IMR-90 (cell line): ENCODE data around the gene RNF181. TPM values are rescaled to one million over a fixed set of nuclear protein-coding genes. Genes with fewer than 3 reads are reported as not detected.

Experiments used
- ATAC-seq: fragments of 200-7000 bp; cut with Tn5 transposase; 2 replicates; pipeline ENCODE4 v1.9.1; 2020; ENCODE audit warnings: low read depth, mild to moderate bottlenecking, moderate library complexity
- BruUV-seq: library from RNA; stranded (reverse); fragments of 400-500 nt; replicated peaks from 2 replicates; lab custom pipeline; 2021; lab: Mats Ljungman, UMichigan
- CTCF ChIA-PET: fragments of 300-600 bp; formaldehyde crosslinking; extraction: SDS; loops from one replicate; lab custom pipeline; 2021; ENCODE audit warnings: antibody characterized with exemption; lab: Yijun Ruan, JAX
- POLR2A ChIA-PET: fragments of 300-600 bp; sonication (Branson Sonifier 250); formaldehyde crosslinking; loops from one replicate; lab custom pipeline; 2022; ENCODE audit warnings: antibody characterized with exemption; ENCODE audit not compliant: unreplicated experiment; lab: Charles Lee
- DNase-seq: peaks from one replicate; pipeline ENCODE4 v3.0.0; 2013
- H2AFZ ChIP-seq: replicated peaks from 2 replicates; pipeline ENCODE3; 2013; ENCODE audit warnings: low read length, mild to moderate bottlenecking; ENCODE audit not compliant: poor library complexity
- H2AK5ac ChIP-seq: 2 replicates; pipeline ENCODE4 v1.6.1; 2013; ENCODE audit warnings: low read depth, low read length, inconsistent platforms
- H2AK9ac ChIP-seq: replicated peaks from 2 replicates; pipeline ENCODE3; 2013; ENCODE audit warnings: mild to moderate bottlenecking, low read depth, low read length, moderate library complexity; ENCODE audit not compliant: poor library complexity
- H2BK120ac ChIP-seq: 2 replicates; pipeline ENCODE4 v1.6.1; 2013; ENCODE audit warnings: low read depth, low read length, inconsistent platforms
- H2BK15ac ChIP-seq: 3 replicates; pipeline ENCODE4 v1.6.1; 2013; ENCODE audit warnings: low read depth, low read length, inconsistent platforms
- H2BK20ac ChIP-seq: 2 replicates; pipeline ENCODE4 v1.6.1; 2013; ENCODE audit warnings: low read depth, mild to moderate bottlenecking, inconsistent platforms, low read length, moderate library complexity
- H2BK5ac ChIP-seq: 2 replicates; pipeline ENCODE4 v1.6.1; 2013; ENCODE audit warnings: mild to moderate bottlenecking, low read depth, low read length, inconsistent platforms; ENCODE audit not compliant: poor library complexity, severe bottlenecking
- H3K14ac ChIP-seq: replicated peaks from 2 replicates; pipeline ENCODE4 v1.6.1; 2013; ENCODE audit warnings: low read depth, low read length, inconsistent platforms
- H3K18ac ChIP-seq: 2 replicates; pipeline ENCODE4 v1.6.1; 2013; ENCODE audit warnings: low read depth, low read length, control low read depth
- H3K23ac ChIP-seq: 2 replicates; pipeline ENCODE4 v1.6.1; 2013; ENCODE audit warnings: low read depth, low read length, inconsistent platforms
- H3K27ac ChIP-seq: 2 replicates; pipeline ENCODE4 v1.5.1; 2013; ENCODE audit warnings: mild to moderate bottlenecking, control low read depth, low read length; ENCODE audit not compliant: insufficient read depth
- H3K27me3 ChIP-seq: 2 replicates; pipeline ENCODE4 v1.6.1; 2013; ENCODE audit warnings: low read length; ENCODE audit not compliant: control insufficient read depth, insufficient read depth
- H3K36me3 ChIP-seq: 2 replicates; pipeline ENCODE4 v1.6.1; 2013; ENCODE audit warnings: low read length, mixed read lengths; ENCODE audit not compliant: control insufficient read depth, insufficient read depth
- H3K4ac ChIP-seq: 2 replicates; pipeline ENCODE4 v1.6.1; 2013; ENCODE audit warnings: low read depth, low read length, inconsistent platforms
- H3K4me1 ChIP-seq: 2 replicates; pipeline ENCODE4 v1.6.1; 2013; ENCODE audit warnings: low read length, mixed read lengths; ENCODE audit not compliant: control insufficient read depth, insufficient read depth
- H3K4me2 ChIP-seq: 2 replicates; pipeline ENCODE4 v1.6.1; 2013; ENCODE audit warnings: low read depth, mild to moderate bottlenecking, control low read depth, low read length, moderate library complexity
- H3K4me3 ChIP-seq: 2 replicates; pipeline ENCODE4 v1.5.1; 2013; ENCODE audit warnings: low read depth, mild to moderate bottlenecking, control low read depth, low read length, moderate library complexity; ENCODE audit not compliant: insufficient read depth
- H3K56ac ChIP-seq: 2 replicates; pipeline ENCODE4 v1.6.1; 2013; ENCODE audit warnings: low read length, inconsistent platforms; ENCODE audit not compliant: insufficient read depth; ENCODE audit errors: extremely low read depth
- H3K79me1 ChIP-seq, 2 experiments: 2 replicates each; pipeline ENCODE4 v1.6.1; 2013; ENCODE audit warnings: low read length in 2 of 2, inconsistent platforms in 1 of 2, low read depth in 1 of 2
- H3K9ac ChIP-seq: 2 replicates; pipeline ENCODE4 v1.6.1; 2013; ENCODE audit warnings: low read depth, low read length, control low read depth
- H3K9me1 ChIP-seq: 2 replicates; pipeline ENCODE4 v1.6.1; 2013; ENCODE audit warnings: low read length, inconsistent platforms; ENCODE audit not compliant: insufficient read depth
- H3K9me3 ChIP-seq: 2 replicates; pipeline ENCODE4 v1.6.1; 2013; ENCODE audit warnings: low read length; ENCODE audit not compliant: control insufficient read depth, insufficient read depth
- H4K20me1 ChIP-seq: 2 replicates; pipeline ENCODE4 v1.6.1; 2013; ENCODE audit warnings: low read length, inconsistent platforms; ENCODE audit not compliant: insufficient read depth
- H4K5ac ChIP-seq: 2 replicates; pipeline ENCODE4 v1.6.1; 2013; ENCODE audit warnings: mild to moderate bottlenecking, low read depth, low read length, control low read depth
- H4K8ac ChIP-seq, 2 experiments: 2 replicates each; pipeline ENCODE4 v1.6.1; 2013; ENCODE audit warnings: low read depth in 2 of 2, low read length in 2 of 2, control low read depth in 1 of 2, inconsistent platforms in 1 of 2
- H4K91ac ChIP-seq: 2 replicates; pipeline ENCODE4 v1.6.1; 2013; ENCODE audit warnings: low read depth, low read length, inconsistent platforms; ENCODE audit not compliant: insufficient read depth
- FOS ChIP-seq: fragments of 150-350 bp; IDR thresholded peaks from 2 replicates; pipeline ENCODE4 v1.6.1; 2016; ENCODE audit warnings: low read depth, low read length
- MAFK ChIP-seq: IDR thresholded peaks from 2 replicates; pipeline ENCODE4 v1.6.1; 2012; ENCODE audit warnings: low read depth, low read length, improper control_type of control experiment
- MAZ ChIP-seq: IDR thresholded peaks from 2 replicates; pipeline ENCODE4 v1.6.1; 2012; ENCODE audit warnings: low read depth, mild to moderate bottlenecking, low read length, improper control_type of control experiment, moderate library complexity, borderline replicate concordance
- POLR2A ChIP-seq: IDR thresholded peaks from 2 replicates; pipeline ENCODE4 v1.6.1; 2012; ENCODE audit warnings: mild to moderate bottlenecking, low read depth, low read length
- RAD21 ChIP-seq: IDR thresholded peaks from 2 replicates; pipeline ENCODE4 v1.6.1; 2012; ENCODE audit warnings: low read length, improper control_type of control experiment
- SMC3 ChIP-seq: fragments of 150-350 bp; IDR thresholded peaks from 2 replicates; pipeline ENCODE4 v1.6.1; 2016; ENCODE audit warnings: low read depth, mild to moderate bottlenecking, antibody characterized with exemption, low read length, moderate library complexity
- WGBS, 2 experiments: methylation state at CpG; one replicate each; pipeline versions ENCODE4 v1.1.5 to v1.1.7; 2013; ENCODE audit warnings: missing lambda C conversion rate in 2 of 2; ENCODE audit not compliant: insufficient read length in 1 of 2; ENCODE audit errors: extremely low coverage in 2 of 2; 5-methylcytosine and 5-hydroxymethylcytosine counted together
- dilution Hi-C: fragments of 300-500 bp; cut with HindIII; formaldehyde crosslinking; loops from one replicate; pipeline ENCODE4 v1.14.3; 2018; ENCODE audit warnings: low sequenced_read_pairs; ENCODE audit not compliant: unreplicated experiment
- in situ Hi-C: fragments of 300-500 bp; cut with MboI; formaldehyde crosslinking; loops from 3 replicates; pipeline ENCODE4 v1.14.3; 2019; ENCODE audit warnings: low sequenced_read_pairs, inconsistent platforms, mixed read lengths
- intact Hi-C: fragments of 100-400 bp; cut with micrococcal nuclease; formaldehyde crosslinking; loops from 2 replicates; pipeline ENCODE4 v1.10.0; 2022
- polyA plus RNA-seq, 3 experiments: library from polyadenylated mRNA; depleted of rRNA; stranded (reverse); fragments of >200 nt; gene quantifications; 2 replicates each; pipeline ENCODE4 v1.2.3, GENCODE V29; 2012; ENCODE audit warnings: low replicate concordance in 1 of 3
- total RNA-seq: library from RNA; depleted of rRNA; stranded (reverse); fragments of >200 nt; gene quantifications from 2 replicates; pipeline ENCODE4 v1.2.3, GENCODE V29; 2012
- TF ChIP-seq, protein P1 (sequence below): conservative IDR thresholded peaks from 2 replicates; pipeline ENCODE4 v1.5.1; 2012; ENCODE audit warnings: mild to moderate bottlenecking, low read depth, low read length, improper control_type of control experiment

Gene RNF181
- total and polyA plus RNA-seq, 2 of the 4 experiments (the other 2 are of a cell fraction) = 438 to 498 TPM

DNA sequence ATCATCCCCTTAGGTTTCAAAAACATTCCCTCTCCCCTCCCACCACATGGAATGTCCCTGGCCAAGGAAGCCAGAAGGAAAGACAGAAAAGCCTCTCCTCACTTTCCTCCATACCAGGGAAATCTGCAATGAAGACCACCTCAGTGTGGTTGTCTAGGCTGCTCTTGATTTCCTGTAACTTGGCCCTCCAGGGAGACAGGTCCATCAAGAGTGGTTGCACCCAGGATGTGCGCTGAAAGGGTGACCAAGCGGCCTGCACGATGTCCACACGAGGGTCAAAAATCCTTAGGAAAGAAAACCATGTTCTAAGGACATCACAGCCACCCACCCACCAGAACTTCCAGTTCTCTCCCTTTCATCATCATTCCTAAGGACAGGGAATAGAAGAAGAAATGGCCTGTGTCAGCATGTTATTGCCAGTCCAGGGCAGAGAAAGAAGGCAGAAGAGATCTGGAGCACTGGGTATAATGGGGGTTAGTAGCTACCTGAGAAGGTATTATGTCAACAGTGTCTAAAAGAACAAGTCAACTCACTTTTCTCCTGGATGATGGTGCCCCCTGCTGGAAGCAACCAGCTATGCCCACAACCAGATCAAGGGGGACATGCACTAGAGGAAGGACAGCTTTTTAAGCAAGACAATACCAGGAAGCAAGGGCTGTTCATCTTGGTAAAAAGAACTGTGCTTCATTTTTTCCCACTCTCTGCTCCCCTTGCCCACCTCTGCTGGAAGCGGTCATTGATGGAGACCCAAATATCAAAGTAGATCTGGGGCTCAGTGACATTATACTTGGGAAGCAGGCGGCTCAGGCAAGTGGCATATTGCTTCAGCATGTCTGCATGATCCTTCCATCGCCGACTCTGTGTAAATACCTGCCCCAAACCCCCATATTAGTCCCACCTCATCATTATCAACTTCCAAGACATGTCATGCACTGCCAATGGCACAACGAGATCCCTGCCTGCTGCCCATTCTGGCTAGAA lies 43.6 kb upstream of the RNF181 start:
- peak overlapping the region in 1 of 2 experiments; percentile 53; a peak in 1 of 4 replicates for H4K8ac ChIP-seq
- no peak overlapping the region for H3K56ac ChIP-seq
- H2AFZ ChIP-seq = no peak overlapping the region
- peak overlapping the region; percentile 47 for H2AK9ac ChIP-seq
- H4K20me1 ChIP-seq = no peaks in the 10 kb centered on the region
- no peaks in the 10 kb centered on the region for H3K27me3 ChIP-seq
- H2BK15ac ChIP-seq = no peak overlapping the region
- peaks cover 42% of the 10 kb centered on the region for H3K36me3 ChIP-seq
- ChIA-PET POLR2A (interaction anchor here (0.8 to 5.1 kb wide), 3 partner anchors 12 to 224 kb away, joined by 3 to 42 read pairs (median 4); partner anchors contain the start of genes MAT2A and TGOLN2), CTCF (interaction anchor here (0.6 to 6.8 kb wide), 6 partner anchors 48 to 135 kb away, joined by 3 to 46 read pairs (median 3); partner anchors contain the start of gene SH2D6)
- peak overlapping the region; percentile 3; the same call in 1 of the 2 replicates for H3K18ac ChIP-seq
- H3K4ac ChIP-seq = peak overlapping the region; percentile 63
- TF ChIP-seq SMC3 (peak; percentile 95), FOS (no peak), RAD21 (peak; percentile 95), MAFK (peak; percentile 29; the same call in 1 of the 2 replicates), POLR2A (0 out of 2 replicates have a peak, but pooled peaks have one; percentile 23), MAZ (no peak)
- TF ChIP-seq, protein P1, sequence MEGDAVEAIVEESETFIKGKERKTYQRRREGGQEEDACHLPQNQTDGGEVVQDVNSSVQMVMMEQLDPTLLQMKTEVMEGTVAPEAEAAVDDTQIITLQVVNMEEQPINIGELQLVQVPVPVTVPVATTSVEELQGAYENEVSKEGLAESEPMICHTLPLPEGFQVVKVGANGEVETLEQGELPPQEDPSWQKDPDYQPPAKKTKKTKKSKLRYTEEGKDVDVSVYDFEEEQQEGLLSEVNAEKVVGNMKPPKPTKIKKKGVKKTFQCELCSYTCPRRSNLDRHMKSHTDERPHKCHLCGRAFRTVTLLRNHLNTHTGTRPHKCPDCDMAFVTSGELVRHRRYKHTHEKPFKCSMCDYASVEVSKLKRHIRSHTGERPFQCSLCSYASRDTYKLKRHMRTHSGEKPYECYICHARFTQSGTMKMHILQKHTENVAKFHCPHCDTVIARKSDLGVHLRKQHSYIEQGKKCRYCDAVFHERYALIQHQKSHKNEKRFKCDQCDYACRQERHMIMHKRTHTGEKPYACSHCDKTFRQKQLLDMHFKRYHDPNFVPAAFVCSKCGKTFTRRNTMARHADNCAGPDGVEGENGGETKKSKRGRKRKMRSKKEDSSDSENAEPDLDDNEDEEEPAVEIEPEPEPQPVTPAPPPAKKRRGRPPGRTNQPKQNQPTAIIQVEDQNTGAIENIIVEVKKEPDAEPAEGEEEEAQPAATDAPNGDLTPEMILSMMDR = peak; percentile 89
- intact Hi-C loops (loop anchor here (1.0 to 5.0 kb wide), 3 partner anchors 132 to 225 kb away; partner anchors contain the start of gene TGOLN2), in situ Hi-C loops (loop anchor here (5.0 to 10.0 kb wide), 2 partner anchors 130 to 487 kb away; no protein-coding TSS in a partner anchor), dilution Hi-C loops (no loop called here)
- H2BK20ac ChIP-seq = no peak overlapping the region; the same call in 1 of the 2 replicates
- H3K14ac ChIP-seq = peak overlapping the region; percentile 78
- peak overlapping the region; percentile 68 for H2AK5ac ChIP-seq
- peaks cover 8 to 50% of the 10 kb centered on the region in 2 experiments; a peak in 3 of 4 replicates for H3K79me1 ChIP-seq
- H3K9ac ChIP-seq = no peak overlapping the region
- peak overlapping the region; percentile 29 for H2BK5ac ChIP-seq
- peak overlapping the region; percentile 98; the same call in 1 of the 2 replicates for H3K27ac ChIP-seq
- peaks cover 9% of the 10 kb centered on the region; the same call in 1 of the 2 replicates for H3K9me1 ChIP-seq
- H3K4me3 ChIP-seq = no peak overlapping the region
- peak; percentile 74 for DNase-seq
- ATAC-seq = peak; percentile 24; the same call in 1 of the 2 replicates
- H4K91ac ChIP-seq = peak overlapping the region; percentile 17; the same call in 1 of the 2 replicates
- peak overlapping the region; percentile 37; the same call in 1 of the 2 replicates for H3K23ac ChIP-seq
- H3K4me2 ChIP-seq = no peak overlapping the region
- BruUV-seq = no TSS peak
- 57% methylated on average over 2 of the region's 9 CpGs; no CpG with 5 or more reads in 1 of the 2 experiments for WGBS, 2 experiments
- peaks cover 18% of the 10 kb centered on the region for H3K4me1 ChIP-seq
- H3K9me3 ChIP-seq = no peaks in the 10 kb centered on the region
- H4K5ac ChIP-seq = peak overlapping the region; percentile 31; the same call in 1 of the 2 replicates
- H2BK120ac ChIP-seq = peak overlapping the region; percentile 92; the same call in 1 of the 2 replicates
